T-helper 1 cell treated with Interleukin-12 subunit alpha and Interleukin-12 subunit beta and Interleukin-4 antibody, amounts not matched to agents 30 μg/mL and 1 μg/mL, for 36 hours (primary cell): ENCODE data around the gene EPHB1.
"Not testable (repeated sequence)": the region's sequence is repeated elsewhere in the genome, so short reads cannot be mapped to it uniquely, and the experiment has no call there.

Experiments
- H3K27ac Mint-ChIP-seq: one replicate; pipeline ENCODE4 v1.8.0; 2021; ENCODE audit warnings: mild to moderate bottlenecking, mixed read lengths
- H3K27me3 Mint-ChIP-seq: one replicate; pipeline ENCODE4 v1.8.0; 2021; ENCODE audit warnings: low read depth, mixed read lengths
- H3K36me3 Mint-ChIP-seq: one replicate; pipeline ENCODE4 v1.8.0; 2021; ENCODE audit warnings: low read depth, mixed read lengths
- H3K4me1 Mint-ChIP-seq: one replicate; pipeline ENCODE4 v1.8.0; 2021; ENCODE audit warnings: low read depth, mixed read lengths
- H3K4me3 Mint-ChIP-seq: one replicate; pipeline ENCODE4 v1.8.0; 2021; ENCODE audit warnings: mild to moderate bottlenecking, moderate library complexity, mixed read lengths
- H3K9me3 Mint-ChIP-seq: one replicate; pipeline ENCODE4 v1.8.0; 2021; ENCODE audit warnings: mixed read lengths

Gene EPHB1

DNA sequence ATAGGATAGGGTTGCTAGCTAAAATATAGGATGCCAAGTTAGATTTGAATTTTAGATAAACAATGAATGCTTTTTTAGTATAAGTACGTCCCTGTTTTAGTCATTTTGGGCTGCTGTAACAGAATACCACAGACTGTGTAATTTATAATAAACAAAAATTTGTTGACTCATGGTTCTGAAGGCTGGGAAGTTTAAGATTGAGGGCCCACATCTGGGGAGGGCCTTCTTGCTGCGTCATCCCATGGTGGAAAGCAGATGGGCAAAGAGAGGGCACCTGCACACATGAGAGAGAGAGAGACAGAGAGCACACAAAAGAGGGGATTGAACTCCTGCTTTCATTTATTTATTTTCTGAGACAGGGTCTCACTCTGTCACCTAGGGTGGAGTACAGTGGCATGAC lies 246.5 kb downstream of the EPHB1 start:
- Mint-ChIP-seq H3K4me3 (no peak overlapping the region), H3K36me3 (no peaks in the 10 kb centered on the region), H3K9me3 (no peaks in the 10 kb centered on the region), H3K27ac (no peak overlapping the region), H3K4me1 (no peaks in the 10 kb centered on the region), H3K27me3 (no peaks in the 10 kb centered on the region)

DNA sequence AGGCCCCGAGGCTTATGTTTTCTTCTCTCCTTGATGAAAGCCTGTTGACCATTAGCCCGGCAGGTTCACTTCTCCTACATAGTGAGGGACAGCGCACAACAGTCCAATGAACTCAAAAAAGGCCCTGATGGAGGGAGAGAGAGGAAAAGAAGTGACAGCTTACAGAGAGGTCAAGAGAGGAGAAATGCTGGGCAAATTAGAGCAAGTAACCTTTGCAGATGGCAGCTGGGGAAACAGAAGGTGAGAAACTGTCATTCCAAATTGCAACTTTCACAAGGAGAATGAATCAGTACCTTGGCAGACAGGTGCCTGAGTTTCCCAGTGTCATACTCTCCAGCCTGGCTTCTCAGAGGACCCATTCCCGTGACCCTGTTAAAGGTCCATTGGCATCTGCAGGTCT lies 252.0 kb downstream of the EPHB1 start:
- H3K27me3 Mint-ChIP-seq: no peaks in the 10 kb centered on the region
- no peak overlapping the region for H3K4me3 Mint-ChIP-seq
- H3K36me3 Mint-ChIP-seq: no peaks in the 10 kb centered on the region
- no peak overlapping the region for H3K27ac Mint-ChIP-seq
- no peaks in the 10 kb centered on the region for H3K9me3 Mint-ChIP-seq
- H3K4me1 Mint-ChIP-seq: no peaks in the 10 kb centered on the region

- no peaks in the 10 kb centered on the region for H3K4me1 Mint-ChIP-seq
- H3K9me3 Mint-ChIP-seq: no peaks in the 10 kb centered on the region
- H3K27me3 Mint-ChIP-seq: no peaks in the 10 kb centered on the region
- no peak overlapping the region for H3K27ac Mint-ChIP-seq
- no peak overlapping the region for H3K4me3 Mint-ChIP-seq
- H3K36me3 Mint-ChIP-seq: no peaks in the 10 kb centered on the region
Measured at GRCh38 chr3:135050536-135050935, 255.5 kb downstream of the EPHB1 start.

DNA sequence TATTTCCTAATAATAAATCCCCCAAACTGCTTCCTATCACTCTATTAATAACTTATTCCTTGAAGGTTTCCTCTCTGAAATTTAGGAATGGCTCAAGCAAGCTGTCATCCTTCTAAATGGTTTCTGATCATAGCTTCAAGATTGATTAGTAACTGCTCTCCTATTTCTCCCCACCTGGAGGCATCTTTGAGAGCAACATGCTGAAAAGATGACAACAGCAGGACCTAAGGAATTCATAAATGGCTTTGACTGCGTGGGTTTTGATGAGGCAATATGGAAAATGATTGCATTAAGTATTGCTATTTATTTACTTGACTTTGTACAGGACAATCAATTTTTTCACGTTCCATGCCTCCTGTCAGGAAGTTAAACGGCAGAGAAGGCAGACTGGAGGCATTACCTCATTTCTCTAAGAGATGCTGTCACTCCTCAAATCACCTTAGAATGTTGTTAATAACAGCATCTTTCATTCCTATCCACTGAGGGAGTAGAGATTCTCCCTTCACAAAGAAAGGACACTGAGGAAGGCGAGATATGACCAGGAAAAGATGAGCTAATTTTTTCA lies 256.4 kb downstream of the EPHB1 start:
- H3K4me1 Mint-ChIP-seq: no peaks in the 10 kb centered on the region

DNA sequence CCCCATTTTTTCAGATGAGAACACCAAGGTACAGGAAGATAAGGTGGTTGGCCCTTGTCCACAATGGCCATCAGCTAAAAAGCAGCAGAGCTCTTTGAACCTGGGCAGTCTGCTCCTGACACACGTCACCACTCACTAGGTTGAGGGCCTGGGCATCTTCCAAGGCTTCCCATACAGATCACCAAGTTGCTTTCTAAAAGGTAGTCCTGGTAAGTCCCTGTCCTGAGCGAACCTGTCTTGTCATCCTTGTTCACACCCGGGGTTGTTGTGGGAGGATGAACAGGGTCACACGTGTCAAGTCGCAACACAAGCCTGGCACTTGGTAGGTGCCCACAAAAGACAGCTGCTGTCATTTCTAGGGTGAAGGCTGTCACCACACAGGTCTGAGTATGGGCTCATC lies 260.4 kb downstream of the EPHB1 start:
- Mint-ChIP-seq H3K27me3 (no peaks in the 10 kb centered on the region), H3K9me3 (no peaks in the 10 kb centered on the region), H3K27ac (no peak overlapping the region), H3K36me3 (no peaks in the 10 kb centered on the region), H3K4me1 (no peaks in the 10 kb centered on the region), H3K4me3 (no peak overlapping the region)

More for the DNA sequence above, 256.4 kb downstream of the EPHB1 start:
- Mint-ChIP-seq H3K9me3 (no peaks in the 10 kb centered on the region), H3K4me3 (no peak overlapping the region), H3K27me3 (no peaks in the 10 kb centered on the region), H3K36me3 (no peaks in the 10 kb centered on the region), H3K27ac (no peak overlapping the region)

DNA sequence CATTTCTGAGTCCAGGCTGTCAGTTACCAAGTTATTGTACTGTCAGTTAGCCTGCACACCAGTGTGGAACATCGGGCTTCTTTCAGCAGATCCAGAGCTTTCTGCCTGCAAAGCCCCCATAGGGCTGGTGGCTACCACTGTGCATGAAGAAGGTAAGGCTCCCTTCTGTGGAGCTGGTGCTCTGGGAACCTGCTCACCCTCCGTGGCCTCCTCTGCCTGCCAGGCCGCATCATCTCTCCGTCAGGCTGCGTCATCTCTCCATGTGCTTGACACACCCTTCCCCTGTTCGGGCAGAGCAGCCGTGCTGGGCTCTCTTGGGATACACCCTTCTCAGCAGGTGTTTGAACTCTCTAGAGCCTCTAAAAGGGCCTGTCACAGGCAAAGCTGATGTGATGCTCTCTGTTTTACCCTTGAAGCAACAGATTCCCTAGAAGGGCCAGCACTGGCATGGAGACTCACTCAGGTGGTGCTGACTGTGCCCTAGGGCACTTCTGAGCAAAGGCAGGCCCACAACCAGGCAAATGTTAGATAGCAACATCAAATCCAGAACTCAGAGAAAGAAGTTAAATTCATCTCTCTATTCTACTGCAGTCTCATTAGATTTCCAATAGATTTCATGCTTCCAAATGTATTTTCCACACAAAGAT lies 261.1 kb downstream of the EPHB1 start:
- H3K4me3 Mint-ChIP-seq: no peak overlapping the region
- no peaks in the 10 kb centered on the region for H3K9me3 Mint-ChIP-seq
- no peaks in the 10 kb centered on the region for H3K27me3 Mint-ChIP-seq
- no peak overlapping the region for H3K27ac Mint-ChIP-seq
- H3K4me1 Mint-ChIP-seq: no peaks in the 10 kb centered on the region
- no peaks in the 10 kb centered on the region for H3K36me3 Mint-ChIP-seq

DNA sequence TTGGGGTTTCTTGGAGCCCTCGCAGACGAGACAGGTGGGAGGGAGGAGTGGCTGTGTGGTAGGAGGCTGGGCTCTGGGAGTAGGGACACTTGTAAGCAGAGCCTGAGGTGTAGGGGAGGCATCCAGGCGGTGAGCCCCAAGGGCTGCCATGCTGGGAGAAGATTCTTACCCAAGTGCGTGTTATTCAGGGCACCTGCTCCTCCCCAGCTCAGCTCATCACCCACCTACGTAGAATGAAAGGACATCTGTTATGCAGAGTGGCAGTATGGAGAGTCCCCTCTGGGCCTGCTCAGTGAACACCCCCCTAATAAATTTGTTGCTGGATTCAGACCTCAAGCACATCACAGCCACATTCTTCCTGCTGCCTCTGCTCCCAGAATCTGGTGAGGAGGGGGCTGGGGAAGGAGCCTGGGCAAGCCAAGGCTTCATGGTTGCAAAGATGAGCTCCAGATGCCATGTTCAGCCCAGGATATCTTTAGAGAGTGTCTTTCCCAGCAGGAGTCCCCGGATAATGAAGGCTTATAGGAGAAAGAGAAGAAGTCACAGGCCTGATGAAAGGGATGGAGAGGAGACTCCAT lies 261.8 kb downstream of the EPHB1 start:
- no peak overlapping the region for H3K27ac Mint-ChIP-seq
- no peaks in the 10 kb centered on the region for H3K4me1 Mint-ChIP-seq
- peaks cover under 1% of the 10 kb centered on the region for H3K9me3 Mint-ChIP-seq
- no peaks in the 10 kb centered on the region for H3K27me3 Mint-ChIP-seq
- H3K36me3 Mint-ChIP-seq: no peaks in the 10 kb centered on the region
- no peak overlapping the region for H3K4me3 Mint-ChIP-seq

- H3K4me3 Mint-ChIP-seq: no peak overlapping the region
- H3K27ac Mint-ChIP-seq: no peak overlapping the region
- no peaks in the 10 kb centered on the region for H3K36me3 Mint-ChIP-seq
- H3K9me3 Mint-ChIP-seq: peaks cover 9% of the 10 kb centered on the region
- H3K27me3 Mint-ChIP-seq: no peaks in the 10 kb centered on the region
- no peaks in the 10 kb centered on the region for H3K4me1 Mint-ChIP-seq
Measured at GRCh38 chr3:135057996-135058395, 262.9 kb downstream of the EPHB1 start.

DNA sequence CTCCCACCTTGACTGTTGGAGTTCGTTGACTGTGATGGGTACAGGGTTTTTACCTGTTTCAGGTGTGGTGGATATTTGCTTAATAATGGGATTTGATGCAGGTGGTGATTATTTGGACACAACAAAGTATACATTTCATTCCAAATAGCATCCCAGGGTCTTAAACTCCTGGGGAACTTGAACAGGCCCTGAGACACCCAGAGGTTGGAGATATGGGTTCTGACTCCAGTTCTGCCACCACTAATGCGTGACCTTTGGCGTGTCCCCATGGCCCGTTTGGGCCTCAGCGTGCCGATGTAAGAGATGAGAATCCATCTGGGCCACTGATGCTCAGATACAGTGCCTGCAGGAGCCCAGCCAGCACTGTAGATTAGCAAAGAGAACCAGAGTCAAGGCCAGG lies 264.5 kb downstream of the EPHB1 start:
- Mint-ChIP-seq H3K27me3 (peaks cover 2% of the 10 kb centered on the region), H3K36me3 (no peaks in the 10 kb centered on the region), H3K9me3 (peaks cover 13% of the 10 kb centered on the region), H3K27ac (no peak overlapping the region), H3K4me1 (no peaks in the 10 kb centered on the region), H3K4me3 (no peak overlapping the region)

DNA sequence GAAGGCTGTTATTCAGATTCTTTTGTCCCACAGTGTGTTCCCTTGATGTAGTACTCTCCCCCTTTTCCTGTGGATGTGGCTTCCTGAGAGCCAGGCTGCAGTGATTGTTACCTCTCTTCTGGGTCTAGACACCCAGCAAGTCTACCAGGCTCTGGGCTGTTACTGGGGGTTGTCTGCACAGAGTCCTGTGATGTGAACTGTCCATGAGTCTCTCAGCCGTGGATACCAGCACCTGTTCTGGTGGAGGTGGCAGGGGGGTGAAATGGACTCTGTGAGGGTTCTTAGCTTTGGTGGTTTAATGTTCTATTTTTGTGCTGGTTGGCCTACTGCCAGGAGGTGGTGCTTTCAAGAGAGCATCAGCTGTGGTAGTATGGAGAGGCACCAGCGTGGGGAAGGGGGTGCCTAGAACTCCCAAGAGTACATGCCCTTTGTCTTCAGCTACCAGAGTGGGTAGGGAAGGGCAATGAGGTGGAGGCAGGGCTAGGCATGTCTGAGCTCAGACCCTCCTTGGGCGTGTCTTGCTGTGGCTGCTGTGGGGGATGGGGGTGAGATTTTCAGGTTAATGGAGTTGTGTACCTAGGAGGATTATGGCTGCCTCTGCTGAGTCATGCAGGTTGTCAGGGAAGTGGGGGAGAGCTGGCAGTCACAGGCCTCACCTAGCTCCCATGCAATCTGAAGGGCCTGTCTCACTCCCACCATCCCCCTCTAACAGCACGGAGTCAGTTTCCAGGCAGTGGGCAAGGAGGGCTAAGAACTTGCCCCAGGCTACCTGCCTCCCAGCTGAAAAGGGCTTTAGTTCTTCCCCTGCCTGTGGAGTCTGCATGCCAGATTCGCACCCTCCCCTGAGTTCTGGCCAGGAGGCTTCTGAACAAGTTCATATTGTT lies 272.0 kb downstream of the EPHB1 start:
- not testable (repeated sequence) for H3K27ac Mint-ChIP-seq, H3K36me3 Mint-ChIP-seq, H3K27me3 Mint-ChIP-seq, H3K9me3 Mint-ChIP-seq, H3K4me3 Mint-ChIP-seq, H3K4me1 Mint-ChIP-seq

GRCh38 chr3:135068011-135068410 lies 273.0 kb downstream of the EPHB1 start:
- Mint-ChIP-seq H3K36me3 (no peaks in the 10 kb centered on the region), H3K9me3 (peaks cover 9% of the 10 kb centered on the region), H3K4me3 (no peak overlapping the region), H3K27ac (no peak overlapping the region), H3K27me3 (peaks cover 9% of the 10 kb centered on the region), H3K4me1 (no peaks in the 10 kb centered on the region)

GRCh38 chr3:135069406-135069805 lies 274.3 kb downstream of the EPHB1 start:
- H3K27ac Mint-ChIP-seq: no peak overlapping the region
- no peaks in the 10 kb centered on the region for H3K4me1 Mint-ChIP-seq
- H3K27me3 Mint-ChIP-seq: peaks cover 9% of the 10 kb centered on the region
- H3K36me3 Mint-ChIP-seq: no peaks in the 10 kb centered on the region
- H3K4me3 Mint-ChIP-seq: no peak overlapping the region
- H3K9me3 Mint-ChIP-seq: peaks cover 5% of the 10 kb centered on the region

DNA sequence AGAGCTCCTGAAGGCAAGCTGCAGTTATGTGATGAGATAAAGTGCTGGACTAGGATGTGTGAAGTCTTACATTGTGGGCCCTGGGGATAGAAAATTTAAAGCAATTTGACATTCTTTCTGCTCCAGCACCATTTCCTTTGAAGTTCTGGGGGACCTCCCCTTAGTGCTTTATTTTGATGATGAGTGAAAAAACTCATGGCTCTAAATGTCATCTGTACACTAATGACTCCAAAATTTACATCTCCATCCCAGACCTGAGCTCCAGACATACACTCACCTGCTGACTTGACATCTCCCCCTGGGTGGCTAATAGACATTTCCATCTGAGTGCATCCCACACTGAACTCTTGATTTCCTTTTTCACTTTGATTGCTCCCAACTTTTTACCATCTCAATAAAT lies 276.4 kb downstream of the EPHB1 start:
- no peaks in the 10 kb centered on the region for H3K36me3 Mint-ChIP-seq
- H3K9me3 Mint-ChIP-seq: peaks cover 5% of the 10 kb centered on the region
- no peak overlapping the region for H3K4me3 Mint-ChIP-seq
- H3K27ac Mint-ChIP-seq: no peak overlapping the region
- H3K27me3 Mint-ChIP-seq: peaks cover under 1% of the 10 kb centered on the region
- no peaks in the 10 kb centered on the region for H3K4me1 Mint-ChIP-seq

DNA sequence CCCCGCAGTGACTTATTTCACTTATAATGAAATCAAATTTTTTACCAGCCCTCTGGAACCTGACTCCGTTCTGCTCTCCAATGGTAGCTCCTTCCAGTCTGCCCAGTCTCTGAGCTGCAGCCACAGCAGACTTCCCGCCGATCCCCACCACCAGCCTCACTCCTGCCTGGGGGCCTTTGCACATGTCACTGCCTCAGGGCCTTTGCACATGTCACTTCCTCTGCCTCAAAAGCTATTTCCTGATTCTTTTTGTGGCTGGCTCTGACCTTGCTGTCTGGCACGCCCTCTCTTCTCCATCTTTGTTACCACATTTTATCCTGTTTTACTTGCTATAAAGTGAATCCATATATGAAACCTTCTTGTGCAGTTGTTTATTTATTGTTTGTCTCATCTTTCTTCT lies 277.4 kb downstream of the EPHB1 start:
- Mint-ChIP-seq H3K27me3 (no peaks in the 10 kb centered on the region), H3K9me3 (peaks cover 5% of the 10 kb centered on the region), H3K27ac (no peak overlapping the region), H3K4me3 (no peak overlapping the region), H3K4me1 (no peaks in the 10 kb centered on the region), H3K36me3 (no peaks in the 10 kb centered on the region)

DNA sequence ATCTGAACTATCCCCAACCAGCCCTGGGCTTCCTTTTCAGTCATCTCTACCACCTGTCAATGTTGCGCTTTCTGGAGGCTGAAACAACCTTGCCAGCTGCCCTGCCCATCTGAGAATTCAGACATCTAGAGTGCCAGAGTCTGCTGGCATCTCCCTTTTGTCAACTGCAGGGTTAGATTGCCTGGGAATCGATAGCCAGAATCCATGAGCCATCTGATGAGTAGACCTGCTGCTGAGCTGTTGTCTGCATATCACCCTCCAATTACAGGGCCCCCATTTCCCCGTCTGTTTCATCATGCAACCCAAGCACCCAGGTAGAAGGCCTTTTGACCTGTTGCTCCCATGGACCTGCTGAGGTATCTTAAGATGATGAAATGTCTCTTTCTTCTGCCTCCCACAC lies 280.1 kb downstream of the EPHB1 start:
- Mint-ChIP-seq H3K9me3 (peaks cover 5% of the 10 kb centered on the region), H3K27ac (no peak overlapping the region), H3K36me3 (no peaks in the 10 kb centered on the region), H3K4me3 (no peak overlapping the region), H3K4me1 (no peaks in the 10 kb centered on the region), H3K27me3 (no peaks in the 10 kb centered on the region)
